MM.1S (cell line): Measurements from ENCODE around the gene C1orf185.
"Not testable (repeated sequence)": the region's sequence is repeated elsewhere in the genome, so short reads cannot be mapped to it uniquely, and the experiment has no call there.

Experiments used
- DNase-seq: peaks from one replicate; pipeline ENCODE4 v3.0.0-alpha.2; 2015
- H2AFZ ChIP-seq: fragments of 300-600 bp; sonication (generic); 2 replicates; pipeline ENCODE4 v1.6.0; 2016; ENCODE audit warnings: antibody characterized with exemption, low read length
- H3F3A ChIP-seq: fragments of 300-600 bp; sonication (generic); 2 replicates; pipeline ENCODE4 v1.6.1; 2016; ENCODE audit warnings: mild to moderate bottlenecking, antibody characterized with exemption, low read length, moderate library complexity, mixed read lengths; ENCODE audit not compliant: insufficient read depth
- H3K27ac ChIP-seq: fragments of 300-600 bp; sonication (generic); 2 replicates; pipeline ENCODE4 v1.5.1; 2016; ENCODE audit warnings: mild to moderate bottlenecking, low read length
- H3K27me3 ChIP-seq: fragments of 300-600 bp; sonication (generic); replicated peaks from 2 replicates; pipeline ENCODE4 v1.6.0; 2016; ENCODE audit warnings: low read length; ENCODE audit not compliant: insufficient read depth
- H3K36me3 ChIP-seq: fragments of 300-600 bp; sonication (generic); replicated peaks from 2 replicates; pipeline ENCODE4 v1.6.1; 2016; ENCODE audit warnings: mild to moderate bottlenecking, low read length, mixed read lengths; ENCODE audit not compliant: insufficient read depth
- H3K4me1 ChIP-seq: fragments of 300-600 bp; sonication (generic); 2 replicates; pipeline ENCODE4 v1.6.1; 2016; ENCODE audit warnings: low read length, mixed read lengths
- H3K4me2 ChIP-seq: fragments of 300-600 bp; sonication (generic); 2 replicates; pipeline ENCODE4 v1.6.0; 2016; ENCODE audit warnings: low read depth, low read length
- H3K4me3 ChIP-seq: fragments of 300-600 bp; sonication (generic); 2 replicates; pipeline ENCODE4 v1.5.1; 2016; ENCODE audit warnings: low read length, mixed read lengths
- H3K79me2 ChIP-seq: fragments of 300-600 bp; sonication (generic); 2 replicates; pipeline ENCODE4 v1.6.1; 2016; ENCODE audit warnings: mixed run types, low read length, mixed read lengths
- H3K9ac ChIP-seq: fragments of 300-600 bp; sonication (generic); 2 replicates; pipeline ENCODE4 v1.6.1; 2016; ENCODE audit warnings: low read length, mixed read lengths
- H3K9me2 ChIP-seq: fragments of 300-600 bp; sonication (generic); replicated peaks from 2 replicates; pipeline ENCODE4 v1.6.1; 2016; ENCODE audit warnings: mild to moderate bottlenecking, low read length, mixed read lengths; ENCODE audit not compliant: insufficient read depth
- H3K9me3 ChIP-seq: fragments of 300-600 bp; sonication (generic); replicated peaks from 2 replicates; pipeline ENCODE4 v1.6.1; 2016; ENCODE audit warnings: mild to moderate bottlenecking, low read length, mixed read lengths; ENCODE audit not compliant: insufficient read depth
- H4K20me1 ChIP-seq: fragments of 300-600 bp; sonication (generic); 2 replicates; pipeline ENCODE4 v1.6.1; 2016; ENCODE audit warnings: mild to moderate bottlenecking, low read length, moderate library complexity, mixed read lengths; ENCODE audit not compliant: insufficient read depth
- EZH2 ChIP-seq: fragments of 300-600 bp; sonication (generic); optimal IDR thresholded peaks from 2 replicates; pipeline ENCODE3; 2017; ENCODE audit warnings: low read depth, mild to moderate bottlenecking, antibody characterized with exemption, low read length, mixed read lengths
- EZH2phosphoT487 ChIP-seq: fragments of 300-600 bp; sonication (generic); IDR thresholded peaks from 2 replicates; pipeline ENCODE4 v1.6.1; 2018; ENCODE audit warnings: antibody characterized with exemption, low read length
- TF ChIP-seq, protein P1 (sequence below): fragments of 300-600 bp; sonication (generic); IDR thresholded peaks from 2 replicates; pipeline ENCODE4 v1.5.1; 2016; ENCODE audit warnings: antibody characterized with exemption, low read length, mixed read lengths

The C1orf185 gene

DNA sequence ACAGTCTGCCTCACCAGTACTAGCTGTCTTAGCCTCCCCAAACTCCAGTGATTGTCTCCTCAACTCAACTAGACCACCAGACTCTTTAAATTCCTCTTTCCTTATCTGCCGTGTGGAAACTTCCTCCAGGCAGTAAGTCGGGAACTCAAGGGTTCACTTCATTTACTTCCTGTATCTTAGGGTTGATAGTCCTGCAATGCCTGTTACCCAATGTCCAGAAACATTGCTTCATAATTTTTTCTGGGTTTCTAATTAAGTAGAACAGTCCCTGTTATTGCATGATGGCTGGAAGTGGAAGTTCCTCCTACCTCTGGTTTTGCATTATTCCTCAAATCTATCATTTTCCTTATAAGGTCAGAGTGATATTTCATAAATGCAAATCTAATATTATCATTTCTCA is 73.2 kb downstream of the C1orf185 start:
- Histone ChIP-seq H3K27ac (no peak overlapping the region), H3K27me3 (no peaks in the 10 kb centered on the region), H3F3A (no peaks in the 10 kb centered on the region), H2AFZ (no peak overlapping the region), H3K36me3 (no peaks in the 10 kb centered on the region), H3K9ac (no peak overlapping the region), H3K79me2 (no peaks in the 10 kb centered on the region), H3K4me2 (no peak overlapping the region), H3K4me3 (no peak overlapping the region), H3K9me3 (no peaks in the 10 kb centered on the region), H3K9me2 (no peaks in the 10 kb centered on the region), H3K4me1 (no peaks in the 10 kb centered on the region), H4K20me1 (no peaks in the 10 kb centered on the region)
- TF ChIP-seq, protein P1, sequence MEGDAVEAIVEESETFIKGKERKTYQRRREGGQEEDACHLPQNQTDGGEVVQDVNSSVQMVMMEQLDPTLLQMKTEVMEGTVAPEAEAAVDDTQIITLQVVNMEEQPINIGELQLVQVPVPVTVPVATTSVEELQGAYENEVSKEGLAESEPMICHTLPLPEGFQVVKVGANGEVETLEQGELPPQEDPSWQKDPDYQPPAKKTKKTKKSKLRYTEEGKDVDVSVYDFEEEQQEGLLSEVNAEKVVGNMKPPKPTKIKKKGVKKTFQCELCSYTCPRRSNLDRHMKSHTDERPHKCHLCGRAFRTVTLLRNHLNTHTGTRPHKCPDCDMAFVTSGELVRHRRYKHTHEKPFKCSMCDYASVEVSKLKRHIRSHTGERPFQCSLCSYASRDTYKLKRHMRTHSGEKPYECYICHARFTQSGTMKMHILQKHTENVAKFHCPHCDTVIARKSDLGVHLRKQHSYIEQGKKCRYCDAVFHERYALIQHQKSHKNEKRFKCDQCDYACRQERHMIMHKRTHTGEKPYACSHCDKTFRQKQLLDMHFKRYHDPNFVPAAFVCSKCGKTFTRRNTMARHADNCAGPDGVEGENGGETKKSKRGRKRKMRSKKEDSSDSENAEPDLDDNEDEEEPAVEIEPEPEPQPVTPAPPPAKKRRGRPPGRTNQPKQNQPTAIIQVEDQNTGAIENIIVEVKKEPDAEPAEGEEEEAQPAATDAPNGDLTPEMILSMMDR = no peak
- TF ChIP-seq EZH2phosphoT487 (no peak), EZH2 (no peak)
- DNase-seq = no peak

DNA sequence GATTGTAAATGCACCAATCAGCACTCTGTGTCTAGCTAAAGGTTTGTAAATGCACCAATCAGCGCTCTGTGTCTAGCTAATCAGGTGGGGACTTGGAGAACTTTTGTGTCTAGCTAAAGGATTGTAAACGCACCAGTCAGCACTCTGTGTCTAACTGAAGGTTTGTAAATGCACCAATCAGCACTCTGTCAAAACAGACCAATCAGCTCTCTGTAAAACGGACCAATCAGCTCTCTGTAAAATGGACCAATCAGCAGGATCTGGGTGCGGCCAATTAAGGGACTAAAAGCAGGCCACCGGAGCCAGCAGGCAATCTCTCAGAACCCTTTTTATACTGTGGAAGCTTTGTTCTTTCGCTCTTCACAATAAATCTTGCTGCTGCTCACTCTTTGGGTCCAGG is 76.0 kb downstream of the C1orf185 start:
- not testable (repeated sequence) for H3K9ac ChIP-seq, H3K9me2 ChIP-seq, H3K4me2 ChIP-seq, H3K9me3 ChIP-seq, H4K20me1 ChIP-seq, H3K79me2 ChIP-seq, H3K4me1 ChIP-seq, H2AFZ ChIP-seq, DNase-seq, H3F3A ChIP-seq, H3K27me3 ChIP-seq, H3K36me3 ChIP-seq, H3K27ac ChIP-seq, H3K4me3 ChIP-seq

DNA sequence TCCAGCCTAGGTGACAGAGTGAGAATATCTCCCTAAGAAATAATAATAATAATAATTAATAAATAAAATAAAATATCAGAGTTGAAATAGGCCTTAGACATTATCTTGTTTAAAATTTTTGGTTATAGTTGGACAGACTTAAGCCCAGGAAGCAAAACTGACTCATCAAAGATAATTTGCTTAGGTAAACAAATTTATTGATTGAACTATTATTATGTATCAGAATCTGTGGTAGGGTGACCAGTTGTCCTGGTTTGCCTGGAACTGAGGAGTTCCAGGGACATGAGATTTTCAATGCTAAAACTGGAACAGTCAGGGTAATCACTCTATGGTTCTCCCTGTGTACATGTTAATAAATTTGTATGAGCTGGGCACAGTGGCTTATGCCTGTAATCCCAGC is 86.2 kb downstream of the C1orf185 start:
- no peak overlapping the region for H3K9ac ChIP-seq
- no peaks in the 10 kb centered on the region for H3K36me3 ChIP-seq
- no peaks in the 10 kb centered on the region for H3K79me2 ChIP-seq
- H3K4me3 ChIP-seq = no peak overlapping the region
- H3K27ac ChIP-seq = no peak overlapping the region
- H3F3A ChIP-seq = no peaks in the 10 kb centered on the region
- no peaks in the 10 kb centered on the region for H3K4me1 ChIP-seq
- no peak overlapping the region for H3K4me2 ChIP-seq
- H3K9me2 ChIP-seq = no peaks in the 10 kb centered on the region
- DNase-seq = no peak
- no peaks in the 10 kb centered on the region for H4K20me1 ChIP-seq
- no peak overlapping the region for H2AFZ ChIP-seq
- TF ChIP-seq EZH2 = no peak
- TF ChIP-seq, protein P1 = no peak
- no peak for TF ChIP-seq EZH2phosphoT487
- no peaks in the 10 kb centered on the region for H3K27me3 ChIP-seq
- H3K9me3 ChIP-seq = no peaks in the 10 kb centered on the region

DNA sequence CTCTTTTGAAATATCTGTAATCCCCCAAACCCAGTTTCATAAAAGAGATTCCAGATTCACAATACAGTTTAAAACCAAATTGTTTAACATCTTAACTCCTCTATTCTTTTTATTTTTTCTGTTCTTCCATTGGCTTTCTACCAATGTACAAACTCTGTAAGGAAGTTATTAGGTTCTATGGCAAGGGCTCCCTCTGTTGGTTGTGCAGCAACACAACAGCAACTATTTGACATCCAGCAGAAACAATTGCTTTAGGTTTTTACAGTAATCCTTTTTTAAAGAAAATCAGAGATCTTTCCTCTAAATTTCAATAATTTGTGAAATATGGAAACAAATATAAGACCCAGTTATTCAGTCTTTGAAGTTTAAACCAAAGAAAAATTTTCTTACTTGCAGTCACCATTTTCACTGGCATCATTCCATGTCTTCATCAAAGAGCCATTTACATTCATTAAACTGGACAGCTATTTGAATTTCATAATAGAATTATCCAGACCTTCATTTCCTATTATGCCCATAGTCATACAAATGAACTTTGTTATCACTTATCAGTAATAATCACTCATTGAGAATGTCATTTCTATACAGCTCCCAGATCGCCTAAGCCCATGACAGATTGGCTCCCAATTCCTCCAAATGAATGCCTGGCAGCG is 87.5 kb downstream of the C1orf185 start:
- Histone ChIP-seq H3K9me2 (no peaks in the 10 kb centered on the region), H4K20me1 (no peaks in the 10 kb centered on the region), H3K4me1 (no peaks in the 10 kb centered on the region), H3F3A (no peaks in the 10 kb centered on the region), H3K9me3 (no peaks in the 10 kb centered on the region), H3K27me3 (no peaks in the 10 kb centered on the region), H3K4me2 (no peak overlapping the region), H3K79me2 (no peaks in the 10 kb centered on the region), H2AFZ (no peak overlapping the region), H3K27ac (no peak overlapping the region), H3K36me3 (no peaks in the 10 kb centered on the region), H3K9ac (no peak overlapping the region), H3K4me3 (no peak overlapping the region)
- TF ChIP-seq, protein P1 = peak; percentile 93
- TF ChIP-seq EZH2 = no peak
- peak; percentile 61 for DNase-seq
